HG03135 (cell line): ENCODE data around the gene P2RX1.
"Not testable (repeated sequence)": the region's sequence is repeated elsewhere in the genome, so short reads cannot be mapped to it uniquely, and the experiment has no call there.

Experiments
- ATAC-seq: cut with Tn5 transposase; IDR thresholded peaks from one replicate; pipeline ENCODE4 v1.9.1; 2021; ENCODE audit warnings: mild to moderate bottlenecking, moderate library complexity; ENCODE audit not compliant: unreplicated experiment

The P2RX1 gene

GRCh38 chr17:3952186-3952585 lies 35.9 kb upstream of the P2RX1 start:
- no peak for ATAC-seq

DNA sequence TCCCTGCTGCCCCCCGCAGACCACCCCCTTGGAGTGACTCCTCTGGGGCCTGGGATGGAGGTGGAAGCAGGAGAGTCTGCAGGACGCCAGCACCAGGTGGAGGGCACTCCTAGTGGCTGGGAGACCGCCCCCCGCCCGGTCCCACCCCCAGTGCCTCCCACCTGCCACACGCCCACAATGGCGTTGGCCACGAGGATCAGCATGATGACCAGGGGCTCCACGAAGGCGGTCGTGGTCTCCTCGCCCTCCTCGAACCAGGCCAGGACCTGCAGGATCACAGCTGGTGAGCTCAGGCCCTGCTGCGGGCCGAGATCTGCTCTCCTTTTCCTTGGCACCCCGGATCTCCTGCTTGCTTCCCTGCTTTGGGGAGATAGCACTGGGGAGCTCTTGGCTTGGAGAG lies 35.2 kb upstream of the P2RX1 start:
- ATAC-seq, result no peak

GRCh38 chr17:3951003-3951402 lies 34.7 kb upstream of the P2RX1 start:
- no peak for ATAC-seq

DNA sequence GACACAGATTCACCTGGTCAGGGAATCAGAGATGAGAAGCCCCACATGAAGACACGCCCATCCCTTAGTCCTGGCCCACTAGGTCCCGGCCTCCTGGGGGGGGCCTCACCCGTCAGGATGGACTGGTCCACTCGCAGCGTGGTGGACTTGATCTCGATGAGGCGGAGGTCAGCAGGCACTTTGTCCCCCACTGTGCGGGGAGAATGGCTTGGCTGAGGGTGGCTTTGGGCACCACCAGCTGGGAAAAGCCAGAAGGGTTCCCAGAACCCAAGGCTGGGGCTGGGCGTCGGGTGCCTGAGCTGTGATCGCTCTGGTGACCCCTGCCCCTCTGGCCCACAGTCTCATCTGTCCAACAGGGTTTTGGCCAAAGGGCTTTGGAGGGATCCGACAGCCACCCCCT lies 34.3 kb upstream of the P2RX1 start:
- no peak for ATAC-seq

GRCh38 chr17:3949418-3949817 lies 33.2 kb upstream of the P2RX1 start:
- no peak for ATAC-seq

DNA sequence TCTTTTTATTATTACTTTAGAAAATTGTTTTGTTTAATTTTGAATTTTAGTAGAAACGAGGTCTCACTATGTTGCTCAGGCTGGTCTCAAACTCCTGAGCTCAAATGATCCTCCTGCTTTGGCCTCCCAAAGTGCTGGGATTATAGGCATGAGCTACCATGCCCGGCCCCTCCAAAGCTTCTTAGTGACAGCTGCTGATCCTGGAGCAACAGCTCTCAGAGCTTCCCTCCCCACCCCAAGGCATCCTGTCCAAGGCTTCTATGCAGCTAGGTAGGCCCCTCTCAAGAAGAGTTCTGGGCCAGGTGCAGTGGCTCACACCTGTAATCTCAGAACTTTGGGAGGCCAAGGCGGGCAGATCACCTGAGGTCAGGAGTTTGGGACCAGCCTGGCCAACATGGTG lies 32.3 kb upstream of the P2RX1 start:
- ATAC-seq, result not testable (repeated sequence)

GRCh38 chr17:3947318-3947810 lies 31.1 kb upstream of the P2RX1 start:
- ATAC-seq, result no peak

DNA sequence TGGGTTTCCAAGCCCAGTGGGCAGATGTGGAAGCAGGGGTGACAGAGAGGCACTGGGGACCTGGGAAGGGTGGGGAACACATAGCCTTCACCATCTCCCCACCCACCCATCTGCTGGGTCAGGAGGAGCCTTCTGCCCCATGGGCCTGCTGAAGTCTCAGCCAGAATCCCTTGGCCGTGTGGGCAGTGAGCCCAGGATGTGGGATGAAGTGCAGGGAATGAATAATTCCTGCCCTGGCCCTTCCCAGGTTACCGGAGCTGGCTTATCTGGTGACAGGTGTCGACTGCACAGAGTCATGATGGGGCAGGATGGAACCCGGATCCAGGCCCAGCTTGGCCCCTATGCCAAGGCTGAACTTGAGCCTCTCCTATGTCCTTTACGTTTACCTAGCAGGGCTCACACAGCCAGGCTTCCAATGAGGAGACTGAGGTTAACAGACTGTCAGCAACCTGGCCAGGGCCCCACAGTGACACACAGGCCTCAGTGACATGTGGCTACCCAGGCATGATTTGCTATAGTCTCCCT lies 30.5 kb upstream of the P2RX1 start:
- no peak for ATAC-seq

DNA sequence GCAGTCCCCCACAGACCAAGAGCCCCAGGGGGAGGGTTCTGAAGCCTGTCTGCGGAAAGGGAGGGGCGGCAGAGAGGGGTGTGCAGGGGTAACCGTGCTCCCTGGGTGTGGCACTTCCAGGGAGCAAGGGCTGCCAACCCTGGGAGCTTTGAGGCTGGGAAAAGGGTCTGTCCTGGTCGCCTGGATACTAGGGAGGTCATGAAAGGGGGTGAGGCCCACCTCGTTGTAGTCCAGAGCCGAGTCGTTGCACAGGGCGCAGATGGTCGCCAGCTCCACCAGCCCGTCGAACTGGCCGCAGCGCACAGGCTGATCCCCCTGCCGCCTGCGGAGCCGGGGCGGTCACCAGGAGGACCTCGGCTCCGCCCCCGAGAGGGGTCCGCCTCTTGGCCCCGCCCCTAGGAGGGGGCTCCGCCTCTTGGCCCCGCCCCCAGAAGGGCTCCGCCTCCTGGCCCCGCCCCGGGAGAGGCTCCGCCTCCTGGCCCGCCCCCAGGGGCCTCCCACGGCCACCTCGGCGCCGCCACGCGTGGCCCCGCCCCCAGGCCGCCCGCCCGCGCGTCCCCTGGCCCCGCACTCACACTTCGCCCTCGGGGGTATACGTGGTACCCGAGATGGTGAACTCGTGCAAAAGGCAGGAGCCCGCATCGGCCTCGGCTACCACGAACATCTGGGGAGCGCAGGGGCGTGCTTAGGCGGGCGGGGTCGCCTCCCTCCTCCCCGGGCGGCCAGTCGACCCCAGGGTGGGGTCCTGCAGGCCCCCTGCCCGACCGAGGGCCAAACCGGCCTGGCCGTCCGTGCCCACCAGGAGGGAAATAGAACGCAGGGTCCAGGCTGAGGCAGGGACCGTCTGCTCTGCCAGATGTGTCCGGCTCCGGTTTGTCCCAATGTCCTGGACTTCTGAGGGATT lies 28.5 kb upstream of the P2RX1 start:
- no peak for ATAC-seq

DNA sequence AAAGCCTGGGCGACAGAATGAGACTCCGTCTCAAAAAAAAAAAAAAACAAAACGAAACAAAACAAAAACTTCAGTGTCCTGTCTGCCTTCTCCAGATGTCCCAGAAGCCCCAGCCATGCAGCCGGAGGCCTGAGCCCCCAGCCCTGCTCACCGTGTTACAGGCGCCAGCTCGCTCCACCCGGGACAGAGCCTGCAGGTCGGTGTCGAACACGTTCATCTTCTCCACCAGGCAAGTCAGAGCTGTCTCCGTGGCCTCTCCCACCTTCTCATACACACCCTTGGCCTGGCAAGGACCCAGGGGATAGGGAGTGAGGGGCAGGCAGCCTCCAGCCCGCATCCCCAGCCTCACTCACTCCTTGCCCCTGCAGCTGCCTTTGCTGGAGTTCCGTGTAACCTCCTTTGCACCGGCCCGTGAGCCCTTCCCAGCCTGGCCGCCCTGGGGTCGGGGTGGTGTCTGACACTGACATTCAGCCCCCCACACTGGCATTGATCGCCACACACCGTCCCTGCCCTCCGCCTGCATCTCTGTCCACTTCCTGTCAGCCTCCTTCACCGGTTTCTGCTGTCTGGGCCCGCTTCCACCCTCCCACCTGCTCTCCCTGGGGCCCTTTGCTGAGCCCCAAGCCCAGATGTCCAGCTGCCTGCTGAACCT lies 27.1 kb upstream of the P2RX1 start:
- ATAC-seq, result no peak

DNA sequence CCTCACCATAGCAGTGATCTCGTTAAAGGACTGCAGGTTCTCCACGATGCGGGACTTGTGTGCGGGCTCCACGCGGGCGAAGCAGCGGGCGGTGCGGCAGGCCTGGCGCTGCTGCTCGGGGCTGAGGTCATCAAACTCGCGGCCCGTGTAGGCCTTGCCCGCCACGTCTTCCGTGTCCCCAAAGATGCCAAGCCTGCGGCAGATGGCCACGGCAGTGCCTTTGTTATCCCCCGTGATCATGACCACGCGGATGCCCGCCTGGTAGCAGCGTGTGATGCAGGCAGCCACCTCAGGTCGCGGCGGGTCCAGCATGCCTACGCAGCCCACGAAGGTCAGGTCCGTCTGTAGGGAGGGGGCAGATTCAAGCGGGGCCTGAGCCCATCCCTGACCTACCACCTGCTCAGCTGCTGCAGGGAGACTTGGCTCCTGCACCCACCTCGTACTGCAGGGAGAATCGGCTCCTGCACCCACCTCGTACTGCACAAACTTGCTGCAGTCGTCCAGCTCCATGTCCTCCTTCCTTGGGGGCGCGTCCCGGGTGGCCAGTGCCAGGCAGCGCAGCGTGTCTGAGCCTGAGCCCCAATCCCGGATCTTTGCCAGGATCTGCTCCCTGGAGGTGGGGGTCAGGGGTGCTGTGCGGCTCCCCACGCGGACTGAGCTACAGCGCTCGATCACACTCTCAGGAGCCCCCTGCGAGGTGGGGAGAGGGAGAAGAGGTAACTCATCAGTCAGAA lies 24.9 kb upstream of the P2RX1 start:
- ATAC-seq, result no peak

GRCh38 chr17:3937359-3937758 lies 21.1 kb upstream of the P2RX1 start:
- no peak for ATAC-seq

DNA sequence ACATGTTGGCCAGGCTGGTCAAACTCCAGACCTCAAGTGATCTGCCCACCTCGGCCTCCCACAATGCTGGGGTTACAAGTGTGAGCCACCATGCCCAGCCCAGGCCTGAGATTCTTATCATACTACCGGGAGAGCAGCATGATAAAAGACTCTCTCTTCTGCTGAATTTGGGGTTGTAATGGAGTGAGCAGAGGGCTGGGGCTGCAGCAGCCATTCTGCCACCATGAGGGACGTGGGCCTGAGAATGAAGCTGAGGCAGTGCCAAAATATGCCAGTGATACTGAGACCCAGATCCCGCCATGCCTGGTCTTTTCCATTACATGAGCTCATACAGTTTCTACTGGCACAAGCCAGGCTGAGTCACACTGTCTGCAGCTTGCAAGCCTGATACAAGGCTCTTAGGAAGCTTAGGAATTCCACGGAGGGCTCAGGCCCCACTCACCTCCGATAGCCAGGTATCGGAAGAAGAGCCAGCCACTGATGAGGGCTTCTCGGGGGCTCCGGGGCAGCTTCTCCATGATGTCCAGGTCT lies 19.6 kb upstream of the P2RX1 start:
- ATAC-seq, result no peak

DNA sequence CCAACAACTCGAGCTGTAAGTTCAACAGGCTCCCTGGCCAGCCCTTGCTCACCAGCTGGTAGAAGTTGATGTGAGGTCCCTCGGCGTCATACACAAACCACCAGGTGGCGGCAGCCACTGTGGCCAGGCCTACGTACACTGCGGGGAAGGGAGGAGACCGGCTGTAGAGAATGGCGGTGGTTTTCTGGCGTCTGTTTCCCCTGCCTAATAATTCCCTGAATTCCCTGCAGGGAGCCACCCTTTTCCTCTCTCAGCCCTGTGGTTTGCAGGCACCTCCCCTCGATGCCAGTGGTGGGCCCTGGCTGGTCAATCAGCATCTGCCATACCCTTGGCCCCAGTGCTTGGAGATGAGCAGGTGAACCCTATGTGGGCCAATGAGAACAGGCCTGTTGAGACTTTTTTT lies 18.9 kb upstream of the P2RX1 start:
- no peak for ATAC-seq

GRCh38 chr17:3929764-3930163 lies 13.5 kb upstream of the P2RX1 start:
- ATAC-seq, result no peak

DNA sequence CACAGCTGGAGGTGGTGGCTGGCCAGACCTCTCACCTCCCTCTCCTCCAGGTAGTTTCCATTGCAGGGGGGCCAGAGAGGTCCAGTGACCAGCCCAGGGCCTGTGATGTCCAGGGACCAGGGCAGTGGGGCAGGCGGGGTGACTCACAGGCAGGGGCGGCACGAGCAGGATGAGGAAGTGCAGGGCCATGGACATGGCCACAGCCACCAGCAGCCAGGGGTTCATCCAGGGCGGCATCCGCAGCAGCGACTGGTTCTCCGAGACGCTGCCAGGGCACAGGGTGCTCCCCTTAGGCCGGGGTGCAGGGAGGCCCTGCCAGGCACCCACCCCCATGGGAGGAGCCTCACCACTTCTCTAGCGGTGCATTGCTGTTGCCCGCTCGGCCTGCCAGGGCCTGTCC lies 12.9 kb upstream of the P2RX1 start:
- no peak for ATAC-seq

GRCh38 chr17:3928406-3928805 lies 12.1 kb upstream of the P2RX1 start:
- no peak for ATAC-seq

DNA sequence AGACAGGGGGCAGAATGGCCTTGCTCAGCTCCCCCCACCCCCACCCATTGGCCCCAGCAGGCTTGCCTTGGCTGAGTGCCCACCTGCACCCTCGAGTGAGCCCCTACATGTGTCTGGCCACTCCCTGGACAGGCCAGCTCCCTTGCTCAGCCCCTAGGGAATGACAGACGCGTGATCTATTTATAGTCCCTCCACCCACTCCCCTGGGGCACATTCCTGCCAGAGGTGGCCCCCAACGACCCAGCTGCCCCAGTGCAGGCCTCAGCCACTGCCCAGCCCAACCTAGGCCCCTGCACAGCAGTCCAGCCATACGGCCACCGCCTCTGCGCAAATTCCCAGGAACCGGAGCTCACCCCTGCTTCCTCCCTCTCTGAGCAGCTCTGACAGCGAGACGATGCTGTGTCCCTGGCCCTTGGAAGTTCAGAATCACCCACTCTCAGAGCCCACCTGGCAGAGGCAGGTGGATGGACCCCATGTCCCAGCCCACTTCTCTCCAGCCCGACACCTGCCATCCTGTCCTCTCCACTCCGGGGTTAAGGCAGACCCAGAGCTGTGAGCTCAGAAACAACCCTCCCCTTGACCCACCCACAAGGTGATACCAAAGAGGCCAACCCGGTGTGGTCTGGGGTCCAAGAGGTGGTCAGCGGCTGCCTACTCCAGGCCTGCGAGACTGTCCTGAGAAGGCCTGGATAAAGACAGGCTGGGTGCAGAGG lies 11.5 kb upstream of the P2RX1 start:
- no peak for ATAC-seq

DNA sequence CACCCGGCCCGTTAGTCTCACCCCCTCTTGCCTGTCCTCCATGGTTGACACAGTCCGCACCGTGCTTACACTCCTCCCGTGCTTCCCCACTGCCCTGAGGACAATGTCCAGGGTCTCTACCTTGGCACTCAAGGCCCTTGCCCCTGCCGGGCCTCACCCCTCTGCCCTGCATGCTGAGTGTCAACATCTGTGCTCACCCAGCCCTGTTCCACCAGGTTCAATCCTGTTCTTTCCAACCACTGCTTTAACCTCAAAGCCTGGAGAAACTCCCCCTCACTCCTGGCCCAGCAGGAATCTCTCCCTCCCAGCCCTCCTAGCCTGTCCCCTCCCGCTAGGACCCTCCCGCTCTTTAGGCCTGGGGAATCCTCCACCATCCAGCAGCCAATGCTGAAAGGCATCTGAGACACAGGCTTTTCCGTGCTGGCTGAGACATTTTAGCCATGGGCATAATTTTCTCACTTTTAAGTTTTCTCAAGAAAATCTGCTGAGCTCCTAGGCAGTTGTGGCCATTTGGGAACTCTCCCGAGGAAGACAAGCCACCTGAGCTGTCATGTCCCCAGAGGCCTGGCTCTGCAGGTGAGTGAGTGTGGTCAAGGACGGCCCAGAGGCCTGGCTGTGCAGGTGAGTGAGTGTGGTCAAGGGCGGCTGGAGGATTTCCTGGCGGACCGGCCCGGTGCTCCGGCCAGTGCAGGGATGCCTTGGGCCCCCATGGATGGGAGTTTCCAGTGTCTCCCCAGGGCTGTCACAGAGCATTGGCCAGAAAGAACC lies 10.8 kb upstream of the P2RX1 start:
- ATAC-seq, result no peak
